ENCODE data around the gene PTPN3.
"Not testable (repeated sequence)": the region's sequence is repeated elsewhere in the genome, so short reads cannot be mapped to it uniquely, and the experiment has no call there.

The PTPN3 gene

DNA sequence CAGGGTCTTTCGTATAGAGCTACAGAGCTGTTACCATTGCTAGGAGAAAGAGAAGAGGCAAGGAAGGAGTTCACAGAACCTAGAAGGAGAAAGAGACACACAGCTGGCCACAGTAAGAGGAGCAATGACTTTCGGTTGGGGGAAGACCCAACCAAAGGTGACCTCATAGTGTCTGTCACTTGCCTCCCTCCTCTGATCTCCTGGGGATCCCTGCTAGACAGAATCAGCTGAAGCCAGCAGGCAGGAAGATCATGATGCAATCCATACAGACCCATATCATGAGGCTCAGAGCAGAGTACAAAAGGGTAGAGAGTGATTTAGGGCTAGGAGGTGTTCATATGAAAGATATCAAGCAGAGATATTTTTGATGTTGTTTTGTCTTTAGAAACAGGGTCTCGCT, 151.2 kb downstream of the PTPN3 start:
- no peak for DNase-seq (ENCODE audit: low read depth in 2 of 2)

DNA sequence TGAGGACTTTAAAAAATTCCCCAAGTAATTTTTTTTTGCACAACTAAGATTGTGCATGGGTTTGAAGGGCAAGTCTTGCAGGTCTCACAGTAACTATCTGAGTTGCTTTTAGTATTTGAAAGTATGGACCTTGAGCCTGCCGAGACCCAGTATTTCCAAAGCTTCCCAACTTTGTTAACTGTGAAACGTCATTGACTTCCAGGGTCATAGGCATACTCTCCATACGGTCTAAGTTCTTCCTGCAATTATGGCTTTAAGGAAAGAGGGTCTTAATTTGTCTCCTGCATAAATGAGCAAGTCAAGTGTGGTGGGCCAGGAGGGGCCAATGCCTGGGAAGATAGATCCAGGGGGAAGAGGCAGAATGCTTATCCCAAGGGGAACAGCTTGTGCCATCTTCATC, 153.2 kb downstream of the PTPN3 start:
- DNase-seq (ENCODE audit: low read depth in 2 of 2) = no peak

DNA sequence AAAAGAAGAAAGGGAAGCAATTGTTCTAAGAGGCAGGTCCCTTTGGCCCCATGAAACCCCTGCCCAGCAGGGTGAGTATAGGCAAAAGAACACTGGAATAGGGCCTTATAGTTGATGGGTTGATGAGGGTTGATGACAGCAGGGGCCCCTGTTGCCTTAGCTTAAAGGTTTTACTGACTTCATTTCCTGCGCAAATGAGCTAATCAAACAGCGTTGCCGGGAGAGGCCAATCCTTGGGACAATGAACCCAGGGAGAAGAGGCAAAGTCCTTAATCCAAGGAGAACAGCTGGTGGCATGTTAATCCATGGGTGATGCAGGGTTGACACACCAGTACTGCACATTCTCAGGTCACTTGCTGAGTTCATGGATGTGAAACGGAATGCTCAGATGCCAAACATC, 155.2 kb downstream of the PTPN3 start:
- no peak for DNase-seq (ENCODE audit: low read depth in 2 of 2)

DNA sequence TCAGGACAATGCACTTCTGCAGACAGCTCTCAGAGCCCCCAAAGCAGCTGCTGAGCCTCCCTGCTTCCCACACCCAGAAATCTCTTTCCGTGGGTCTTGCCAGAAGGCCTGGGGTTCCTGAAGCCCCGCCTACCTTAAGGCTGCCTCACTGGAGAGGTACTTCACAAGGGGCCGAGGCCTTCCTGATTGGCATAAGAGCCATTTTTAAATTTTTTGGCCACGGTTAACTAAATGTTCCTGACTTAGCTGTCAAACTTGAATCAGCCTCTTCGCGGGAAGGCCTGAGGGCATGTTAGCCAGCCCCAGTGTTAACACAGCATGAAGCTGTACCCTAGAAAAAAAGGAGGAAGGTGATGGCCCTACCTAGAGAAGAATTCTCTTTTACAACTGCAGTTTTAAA, 156.5 kb downstream of the PTPN3 start:
- no peak for DNase-seq (ENCODE audit: low read depth in 2 of 2)

DNA sequence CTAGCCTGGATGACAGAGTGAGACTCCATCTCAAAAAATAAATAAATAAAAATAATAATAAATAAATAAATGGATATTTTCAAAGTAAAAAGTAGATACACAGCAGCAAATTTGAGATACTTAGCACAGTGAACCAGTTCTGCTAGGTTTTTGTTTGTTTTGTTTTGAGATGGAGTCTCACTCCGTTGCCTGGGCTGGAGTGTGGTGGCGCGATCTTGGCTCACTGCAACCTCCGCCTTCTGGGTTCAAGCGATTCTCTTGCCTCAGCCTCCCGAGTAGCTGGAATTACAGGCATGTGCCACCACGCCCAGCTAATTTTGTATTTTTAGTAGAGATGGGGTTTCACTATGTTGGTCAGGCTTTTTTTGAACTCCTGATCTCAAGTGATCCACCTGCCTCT, 157.1 kb downstream of the PTPN3 start:
- not testable (repeated sequence) for DNase-seq (ENCODE audit: low read depth in 2 of 2)

DNA sequence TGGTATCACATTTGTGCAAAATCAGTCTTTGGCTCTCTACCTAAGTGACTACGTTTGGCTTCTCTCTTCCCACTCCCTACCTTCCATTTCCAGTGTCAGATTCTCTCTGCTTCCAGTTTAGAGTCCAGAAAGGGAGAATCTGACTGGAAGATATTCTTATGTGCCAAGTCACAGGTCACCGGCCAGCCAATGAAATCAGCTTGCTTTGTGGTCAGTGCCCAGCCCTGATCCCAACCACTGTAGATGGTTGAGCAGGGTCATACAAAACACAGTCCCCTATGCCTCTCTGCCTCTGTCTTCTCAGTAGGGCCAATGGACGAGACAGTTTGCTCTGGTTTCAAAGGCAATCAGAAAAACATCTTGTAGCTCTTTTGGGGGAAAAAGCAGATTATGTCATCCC, 161.7 kb downstream of the PTPN3 start:
- no peak for DNase-seq (ENCODE audit: low read depth in 2 of 2)

DNA sequence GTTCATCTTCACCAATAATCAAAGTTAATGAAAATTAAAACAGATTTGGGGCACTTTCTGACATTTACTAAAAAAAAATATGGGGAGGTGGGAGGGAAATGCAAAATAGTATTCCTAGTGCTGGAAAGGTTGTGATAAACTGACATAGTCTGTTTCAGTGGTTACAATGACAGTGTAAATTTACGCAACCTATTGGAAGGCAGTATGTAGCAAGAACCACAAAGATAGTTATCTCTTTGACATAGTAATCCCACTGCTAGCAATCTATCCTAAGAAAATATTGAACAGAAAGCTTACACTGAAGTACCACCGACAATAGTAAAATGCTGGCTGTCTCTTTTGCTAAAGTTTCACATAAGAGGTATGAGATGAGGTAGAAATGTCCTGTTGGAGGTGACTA, 162.2 kb downstream of the PTPN3 start:
- no peak for DNase-seq (ENCODE audit: low read depth in 2 of 2)

DNA sequence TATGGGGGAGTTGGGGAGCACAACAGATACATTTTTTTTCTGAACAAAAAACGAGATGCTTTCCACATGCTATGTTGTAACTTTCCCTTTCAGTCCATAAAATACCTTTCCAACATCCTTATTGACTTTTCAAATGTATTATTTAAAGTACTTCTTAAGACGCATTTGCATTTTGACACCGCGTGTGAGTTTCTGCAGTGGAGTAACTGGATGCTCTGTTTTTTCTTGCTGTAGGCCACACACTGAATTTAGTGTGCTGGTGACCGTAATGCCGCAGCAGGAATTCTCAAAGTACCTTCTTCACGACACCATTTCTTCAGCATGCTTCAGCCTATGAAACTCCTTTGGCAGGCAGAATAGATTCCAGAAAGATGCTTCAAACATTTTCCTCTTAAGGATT, 163.0 kb downstream of the PTPN3 start:
- no peak for DNase-seq (ENCODE audit: low read depth in 2 of 2)

DNA sequence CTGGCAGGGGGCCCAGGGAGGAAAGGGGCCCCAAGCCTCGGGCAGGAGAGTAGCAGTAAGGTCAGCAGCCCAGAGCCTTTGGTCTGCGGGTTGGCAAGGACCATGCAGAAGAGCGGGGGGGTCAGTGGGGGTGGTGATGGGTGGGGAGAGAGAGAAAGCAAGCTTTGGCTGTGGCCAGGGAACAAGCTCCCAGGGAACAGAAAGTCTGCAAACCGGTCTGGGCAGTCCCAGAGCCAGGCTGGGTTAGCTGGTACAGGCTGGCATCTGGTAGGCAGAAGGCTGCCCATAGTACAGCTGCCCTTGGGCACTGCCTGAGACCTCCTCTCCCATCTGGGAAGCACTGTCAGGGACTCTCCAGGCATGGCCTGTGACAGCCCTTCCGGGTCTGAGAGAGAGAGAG, 166.8 kb downstream of the PTPN3 start:
- no peak for DNase-seq (ENCODE audit: low read depth in 2 of 2)

DNA sequence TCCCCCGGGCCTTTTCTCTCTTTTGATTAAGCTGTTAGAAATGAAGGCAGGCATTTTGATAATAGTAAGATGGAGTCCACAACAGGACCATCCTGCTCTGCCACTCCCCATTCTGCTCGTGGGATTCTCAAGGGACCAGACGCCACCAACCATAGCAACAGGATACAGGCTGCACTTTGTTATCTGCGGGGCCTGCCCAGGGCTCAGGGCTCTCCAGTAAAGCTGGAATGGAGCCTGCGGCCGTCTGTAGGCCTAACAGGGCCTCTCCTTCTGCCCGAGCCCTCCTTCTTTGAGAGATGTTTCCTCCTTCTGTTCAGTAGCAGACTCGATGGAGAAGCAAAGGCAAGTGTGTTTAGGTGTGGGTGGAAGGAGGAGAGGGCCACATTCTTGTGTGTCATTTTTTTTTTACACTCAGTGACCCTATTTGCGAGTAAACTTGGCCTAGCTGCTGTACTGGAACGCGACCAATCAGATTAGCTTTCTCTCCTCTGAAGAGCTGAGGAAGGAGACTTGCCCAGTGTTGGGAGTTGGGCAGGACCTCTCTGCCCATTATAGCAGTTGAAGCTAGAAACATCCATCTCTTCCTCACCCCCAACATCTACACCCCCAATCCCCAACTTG, 168.4 kb downstream of the PTPN3 start:
- DNase-seq (ENCODE audit: low read depth in 2 of 2) = no peak

DNA sequence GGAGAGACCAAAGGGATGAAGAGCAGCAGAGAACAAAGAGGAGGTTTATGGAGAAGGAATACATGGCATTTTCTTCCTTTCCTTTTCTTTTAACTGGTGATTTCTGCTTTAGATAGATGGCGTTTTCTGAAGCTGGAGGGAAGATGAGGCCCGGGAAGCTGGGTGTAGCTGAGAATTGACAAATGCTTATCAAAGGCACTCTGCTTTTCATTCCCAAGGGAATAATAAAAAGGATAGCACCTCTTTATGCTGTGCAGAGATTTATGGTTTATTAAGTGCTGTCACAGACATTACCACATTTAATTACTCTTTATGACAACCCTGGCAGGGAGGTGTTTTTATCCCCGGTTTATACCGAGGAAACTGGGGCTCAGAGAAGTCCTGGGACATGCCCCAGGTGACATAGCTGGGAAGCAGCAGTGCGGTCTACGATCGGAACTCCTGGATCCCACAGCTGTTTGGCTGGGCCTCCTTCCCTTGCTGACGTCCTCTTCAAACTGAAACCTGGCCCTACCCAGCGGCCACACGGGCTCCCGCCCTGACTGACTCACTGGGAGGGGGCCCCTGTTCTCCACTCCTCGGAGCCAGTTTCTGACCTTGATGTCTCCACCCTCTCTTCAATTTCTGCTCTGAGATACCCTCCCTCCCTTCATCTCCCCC, 169.0 kb downstream of the PTPN3 start:
- DNase-seq (ENCODE audit: low read depth in 2 of 2) = no peak
